ENCODE data around the gene RTRAF.

The RTRAF gene

GRCh38 chr14:52021957-52022600 is 32.7 kb downstream of the RTRAF start:
- TF ChIP-seq EZH2phosphoT487 (IDR thresholded peaks at IDR 0.05; ENCODE audit: low read depth) (no peak), CTCF (IDR thresholded peaks at IDR 0.05; ENCODE audit: low read depth, low read length) (no peak)
- peak overlapping the region; percentile 27; the same call in 1 of the 2 replicates for H3K9ac ChIP-seq (ENCODE audit: low read length)

GRCh38 chr14:52023518-52023917 is 34.2 kb downstream of the RTRAF start:
- Histone ChIP-seq H3K27ac (ENCODE audit: low read length) (no peak overlapping the region), H4K20me1 (ENCODE audit: insufficient read depth, low read length) (no peaks in the 10 kb centered on the region), H3K4me1 (ENCODE audit: low read length) (peaks cover 27% of the 10 kb centered on the region)

More at GRCh38 chr14:52021957-52022600, 32.7 kb downstream of the RTRAF start:
- Histone ChIP-seq H3K4me3 (ENCODE audit: low read length) (peak overlapping the region; percentile 24), H3K4me2 (ENCODE audit: low read length) (peak overlapping the region; percentile 68), H3K27me3 (ENCODE audit: low read depth, low read length) (no peaks in the 10 kb centered on the region), H2AFZ (ENCODE audit: low read depth, low read length) (no peak overlapping the region), H3K27ac (ENCODE audit: low read length) (peak overlapping the region; percentile 66; the same call in 1 of the 2 replicates), H4K20me1 (ENCODE audit: insufficient read depth, low read length) (no peaks in the 10 kb centered on the region), H3K79me2 (ENCODE audit: low read length) (no peaks in the 10 kb centered on the region), H3K36me3 (replicated peaks; ENCODE audit: low read depth, low read length) (peaks cover 10% of the 10 kb centered on the region), H3K4me1 (ENCODE audit: low read length) (peaks cover 27% of the 10 kb centered on the region), H3K9me3 (ENCODE audit: insufficient read depth, low read length) (no peaks in the 10 kb centered on the region)

GRCh38 chr14:52025310-52025709 is 36.0 kb downstream of the RTRAF start:
- H3K4me3 ChIP-seq (ENCODE audit: low read length) = no peak overlapping the region
- no peak for TF ChIP-seq CTCF (IDR thresholded peaks at IDR 0.05; ENCODE audit: low read depth, low read length)
- TF ChIP-seq EZH2phosphoT487 (IDR thresholded peaks at IDR 0.05; ENCODE audit: low read depth) = no peak
- no peaks in the 10 kb centered on the region for H3K79me2 ChIP-seq (ENCODE audit: low read length)
- peaks cover 27% of the 10 kb centered on the region for H3K4me1 ChIP-seq (ENCODE audit: low read length)
- H4K20me1 ChIP-seq (ENCODE audit: insufficient read depth, low read length) = no peaks in the 10 kb centered on the region
- H3K27ac ChIP-seq (ENCODE audit: low read length) = no peak overlapping the region
- H2AFZ ChIP-seq (ENCODE audit: low read depth, low read length) = no peak overlapping the region
- no peak overlapping the region for H3K9ac ChIP-seq (ENCODE audit: low read length)
- no peak overlapping the region for H3K4me2 ChIP-seq (ENCODE audit: low read length)
- H3K27me3 ChIP-seq (ENCODE audit: low read depth, low read length) = no peaks in the 10 kb centered on the region
- H3K9me3 ChIP-seq (ENCODE audit: insufficient read depth, low read length) = no peaks in the 10 kb centered on the region
- peaks cover 10% of the 10 kb centered on the region for H3K36me3 ChIP-seq (replicated peaks; ENCODE audit: low read depth, low read length)

More at GRCh38 chr14:52023518-52023917, 34.2 kb downstream of the RTRAF start:
- TF ChIP-seq EZH2phosphoT487 (IDR thresholded peaks at IDR 0.05; ENCODE audit: low read depth) (no peak), CTCF (IDR thresholded peaks at IDR 0.05; ENCODE audit: low read depth, low read length) (no peak)
- H3K79me2 ChIP-seq (ENCODE audit: low read length) = no peaks in the 10 kb centered on the region
- no peaks in the 10 kb centered on the region for H3K9me3 ChIP-seq (ENCODE audit: insufficient read depth, low read length)
- no peak overlapping the region for H2AFZ ChIP-seq (ENCODE audit: low read depth, low read length)
- no peaks in the 10 kb centered on the region for H3K27me3 ChIP-seq (ENCODE audit: low read depth, low read length)
- no peak overlapping the region for H3K4me2 ChIP-seq (ENCODE audit: low read length)
- no peak overlapping the region for H3K4me3 ChIP-seq (ENCODE audit: low read length)
- H3K9ac ChIP-seq (ENCODE audit: low read length) = no peak overlapping the region
- H3K36me3 ChIP-seq (replicated peaks; ENCODE audit: low read depth, low read length) = peaks cover 10% of the 10 kb centered on the region

- H2AFZ ChIP-seq (ENCODE audit: low read depth, low read length) = no peak overlapping the region
- H3K27me3 ChIP-seq (ENCODE audit: low read depth, low read length) = no peaks in the 10 kb centered on the region
- no peak overlapping the region for H3K4me2 ChIP-seq (ENCODE audit: low read length)
- H4K20me1 ChIP-seq (ENCODE audit: insufficient read depth, low read length) = no peaks in the 10 kb centered on the region
- peaks cover 24% of the 10 kb centered on the region for H3K4me1 ChIP-seq (ENCODE audit: low read length)
- H3K9ac ChIP-seq (ENCODE audit: low read length) = no peak overlapping the region
- no peak for TF ChIP-seq EZH2phosphoT487 (IDR thresholded peaks at IDR 0.05; ENCODE audit: low read depth)
- TF ChIP-seq CTCF (IDR thresholded peaks at IDR 0.05; ENCODE audit: low read depth, low read length) = no peak
- no peak overlapping the region for H3K4me3 ChIP-seq (ENCODE audit: low read length)
- no peaks in the 10 kb centered on the region for H3K79me2 ChIP-seq (ENCODE audit: low read length)
- H3K9me3 ChIP-seq (ENCODE audit: insufficient read depth, low read length) = no peaks in the 10 kb centered on the region
- H3K27ac ChIP-seq (ENCODE audit: low read length) = no peak overlapping the region
- peaks cover 10% of the 10 kb centered on the region for H3K36me3 ChIP-seq (replicated peaks; ENCODE audit: low read depth, low read length)
Measured at GRCh38 chr14:52026017-52026660, 36.8 kb downstream of the RTRAF start.

Data from OCI-LY3 (cell line).